GM21515 (cell line): ENCODE results near the gene PRR23B.
"Not testable (repeated sequence)": the region's sequence is repeated elsewhere in the genome, so short reads cannot be mapped to it uniquely, and the experiment has no call there.

Experiments
- ATAC-seq: cut with Tn5 transposase; IDR thresholded peaks from one replicate; pipeline ENCODE4 v1.9.1; 2021; ENCODE audit not compliant: unreplicated experiment

PRR23B gene

GRCh38 chr3:139020868-139021234 is at the start of gene PRR23B:
PRR23B (minus strand) TSS chr3:139020926; CDS start chr3:139020661, 265 bp downstream.
- ATAC-seq = no peak

DNA sequence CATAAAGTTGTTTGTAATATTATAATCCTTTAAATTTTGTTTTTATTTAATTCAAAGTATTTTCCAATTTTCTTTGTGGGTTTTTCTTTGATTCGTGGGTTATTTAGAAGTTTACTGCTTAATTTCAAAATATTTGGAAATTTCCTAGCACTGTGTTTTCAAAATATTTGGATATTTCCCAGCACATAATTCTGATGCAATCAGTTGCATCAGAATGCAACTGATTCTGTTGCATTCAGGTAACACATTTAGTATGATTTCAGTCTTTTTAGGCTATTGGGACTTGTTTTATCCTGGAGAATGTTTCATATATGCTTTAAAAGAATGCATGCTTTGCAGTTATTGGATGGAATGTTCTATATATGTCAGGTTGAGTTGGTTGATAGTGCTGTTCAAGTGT is 42.2 kb upstream of the PRR23B start:
- no peak for ATAC-seq

DNA sequence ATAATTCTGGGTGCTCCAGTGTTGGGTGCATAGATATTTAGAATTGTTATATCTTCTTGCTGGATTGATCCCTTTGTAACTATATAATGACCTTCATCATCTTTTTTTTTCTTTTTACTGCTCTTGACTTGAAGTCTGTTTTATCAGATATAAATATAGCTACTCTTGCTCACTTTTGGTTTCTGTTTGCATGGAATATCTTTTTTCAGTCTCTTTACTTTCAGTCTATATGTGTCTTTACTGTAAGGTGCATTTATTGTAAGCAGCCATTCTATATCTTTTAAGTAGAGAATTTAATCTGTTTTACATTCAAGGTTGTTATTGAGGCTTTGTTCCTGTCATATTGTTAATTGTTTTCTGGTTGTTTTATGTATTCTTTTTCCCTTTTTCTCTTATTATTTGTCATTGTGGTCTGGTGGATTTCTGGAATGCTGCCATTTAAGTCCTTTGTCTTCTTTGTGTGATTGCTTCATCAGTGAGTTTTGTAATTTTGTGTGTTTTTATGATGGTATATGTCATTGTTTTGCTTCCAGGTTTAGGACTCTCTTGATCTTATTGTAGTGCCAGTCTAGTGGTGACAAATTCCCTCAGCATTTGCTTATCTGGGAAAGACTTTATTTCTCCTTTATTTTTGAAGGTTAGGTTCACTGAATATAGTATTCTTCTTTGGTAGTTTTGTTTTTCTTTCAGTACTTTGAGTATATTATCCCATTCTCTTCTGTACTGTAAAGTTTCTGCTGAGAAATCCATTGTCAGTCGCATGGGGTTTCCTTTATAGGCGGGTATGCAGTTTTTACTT is 32.3 kb upstream of the PRR23B start:
- ATAC-seq = no peak

GRCh38 chr3:139044366-139045210 is 23.9 kb upstream of the PRR23B start, which contains the start of gene PRR23C:
PRR23C (minus strand) TSS chr3:139044892; CDS start chr3:139044620, 272 bp downstream.
- no peak for ATAC-seq

GRCh38 chr3:139043554-139044365 is 23.0 kb upstream of the PRR23B start:
- ATAC-seq = no peak

DNA sequence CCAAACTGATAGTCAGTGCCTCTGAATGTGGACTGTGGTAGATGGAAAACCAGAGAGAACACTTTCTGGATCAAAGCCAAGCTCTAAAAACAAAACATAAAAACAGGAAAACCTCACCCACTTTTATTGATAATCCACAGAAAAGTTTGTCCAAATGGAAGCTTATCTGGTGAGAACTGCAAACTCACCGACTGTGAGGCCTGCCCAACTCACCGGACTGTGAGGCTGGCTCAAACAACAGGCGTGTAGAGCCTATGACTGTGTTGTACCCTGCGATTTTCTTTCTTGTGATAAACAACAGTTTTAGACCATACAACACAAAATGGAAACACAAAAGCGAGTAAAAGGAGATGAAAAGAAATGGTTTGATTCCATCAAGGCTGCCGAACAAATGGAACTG is 16.8 kb upstream of the PRR23B start:
- ATAC-seq = no peak

DNA sequence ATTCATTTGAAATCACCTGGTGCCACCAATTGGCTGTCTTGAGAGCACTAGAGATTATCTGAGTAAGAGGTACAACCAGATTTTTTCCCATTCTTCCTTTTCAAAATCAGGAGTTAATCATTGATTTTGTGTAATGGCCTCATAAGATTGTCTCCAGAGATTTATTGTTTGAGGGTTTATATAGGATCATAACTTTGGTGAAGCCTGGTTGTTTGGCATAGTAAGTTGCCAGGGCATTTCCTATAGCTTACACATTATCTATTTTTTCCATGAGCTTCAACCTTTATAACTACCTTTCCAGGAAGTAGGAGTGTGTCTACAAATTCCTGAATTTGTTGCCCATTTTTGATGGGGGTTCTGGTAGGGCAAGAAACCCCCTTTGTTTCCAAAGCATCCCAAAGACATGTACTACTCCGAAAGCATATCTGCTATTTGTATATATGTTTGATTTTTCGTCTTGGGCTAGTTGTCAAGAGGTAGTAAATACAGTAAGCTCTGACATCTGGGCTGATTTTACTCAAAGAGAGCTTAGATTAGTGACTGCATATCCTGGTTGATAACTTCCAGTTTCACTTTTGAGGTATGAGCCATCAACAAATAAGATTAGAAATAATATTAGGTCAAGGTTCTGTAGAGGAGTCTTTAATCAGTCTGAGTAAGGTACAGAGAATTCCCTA is 11.7 kb upstream of the PRR23B start:
- no peak for ATAC-seq

GRCh38 chr3:139030576-139030975 is 9.8 kb upstream of the PRR23B start:
- not testable (repeated sequence) for ATAC-seq

GRCh38 chr3:139024968-139025367 is 4.2 kb upstream of the PRR23B start:
- no peak for ATAC-seq

GRCh38 chr3:139020036-139020867 is 474 bp downstream of the PRR23B start:
- no peak for ATAC-seq

GRCh38 chr3:139016430-139017048 is 4.2 kb downstream of the PRR23B start:
- ATAC-seq = no peak

DNA sequence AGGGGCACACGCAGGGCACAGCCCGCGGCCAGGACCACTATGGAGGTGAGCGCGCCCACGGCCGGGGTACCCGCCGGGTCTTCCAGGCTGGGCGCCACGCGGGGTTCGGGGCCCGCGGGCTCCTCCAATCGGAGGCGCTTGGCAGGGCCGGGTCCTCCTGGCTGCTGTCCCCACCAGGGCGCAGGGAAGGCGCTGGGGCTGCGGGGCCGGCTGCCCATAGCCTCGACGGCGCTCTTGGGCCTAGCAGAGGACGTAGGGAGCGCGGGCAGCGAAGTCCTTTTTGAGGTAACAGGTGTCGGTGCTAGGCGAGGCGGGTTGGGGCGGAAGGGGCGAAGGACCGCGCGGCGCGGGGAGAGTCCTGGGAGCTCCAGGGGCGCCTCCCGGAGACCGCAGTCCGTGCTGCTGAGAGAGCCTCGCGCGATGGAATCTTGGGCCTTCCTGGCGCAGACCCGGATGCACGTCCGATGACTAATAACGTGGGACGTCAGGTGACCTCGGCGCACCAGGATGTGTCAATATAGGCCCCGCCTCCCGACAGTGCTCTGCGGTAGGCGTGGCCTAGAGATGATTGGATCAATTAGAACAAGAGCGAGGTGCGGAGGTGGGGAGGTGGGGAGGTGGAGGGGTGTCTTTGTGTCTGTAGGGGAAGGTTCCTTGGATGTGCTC is 14.5 kb downstream of the PRR23B start, which contains the start of gene PRR23A:
TSS of gene PRR23A (minus strand) at position 218 of the 666 bp plus-strand sequence. CDS start at position 218, 0 bp downstream.
- ATAC-seq = no peak

DNA sequence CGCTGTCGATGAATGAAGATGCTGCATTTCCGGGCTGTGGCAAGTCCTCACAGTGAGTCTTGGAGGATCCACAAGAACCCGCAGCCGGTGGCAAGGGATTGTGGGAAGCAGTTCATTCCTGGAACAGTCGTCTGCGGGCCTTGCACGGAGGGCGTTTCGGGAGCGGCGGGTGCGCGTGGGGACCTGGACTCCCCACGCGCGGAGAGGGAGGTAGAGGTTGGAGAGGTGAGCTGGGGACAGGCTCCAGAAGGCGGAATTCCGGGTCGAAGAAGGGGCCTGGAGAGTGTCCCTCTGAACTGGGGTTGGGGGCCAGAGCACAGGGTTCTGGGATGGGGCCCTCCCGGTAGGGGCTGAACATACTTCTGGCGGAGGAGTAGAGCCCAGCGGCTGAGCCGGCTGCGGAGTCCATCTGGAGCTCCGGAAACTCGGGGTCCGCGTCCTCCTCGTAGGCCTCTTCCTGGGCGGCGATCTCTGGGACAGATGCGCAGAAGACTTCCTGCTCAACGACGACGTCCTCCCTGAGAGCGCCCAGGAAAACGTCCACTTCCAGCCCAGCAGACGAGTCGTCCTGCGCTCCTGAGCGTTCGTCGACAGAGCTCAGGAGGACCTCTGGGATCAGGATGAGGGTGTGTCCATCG is 15.3 kb downstream of the PRR23B start:
- no peak for ATAC-seq

DNA sequence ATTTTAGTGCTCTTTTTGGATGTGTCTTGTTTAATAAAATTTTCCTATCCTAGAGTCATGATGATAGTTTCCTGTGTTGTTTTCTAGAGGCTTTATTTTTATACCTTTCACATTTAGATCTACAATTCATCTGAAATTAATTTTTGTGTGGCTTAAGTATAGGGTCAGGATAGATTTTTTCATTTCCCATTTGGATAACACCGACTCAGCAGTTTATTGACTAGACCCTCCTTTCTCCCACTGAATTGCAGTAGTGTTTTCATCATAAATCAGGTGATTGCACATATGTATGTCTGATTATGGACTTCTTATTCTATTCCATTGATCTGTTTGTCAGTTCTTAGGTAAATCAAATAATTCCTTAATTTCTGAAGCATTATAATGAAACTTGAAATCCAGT is 25.0 kb downstream of the PRR23B start:
- no peak for ATAC-seq

DNA sequence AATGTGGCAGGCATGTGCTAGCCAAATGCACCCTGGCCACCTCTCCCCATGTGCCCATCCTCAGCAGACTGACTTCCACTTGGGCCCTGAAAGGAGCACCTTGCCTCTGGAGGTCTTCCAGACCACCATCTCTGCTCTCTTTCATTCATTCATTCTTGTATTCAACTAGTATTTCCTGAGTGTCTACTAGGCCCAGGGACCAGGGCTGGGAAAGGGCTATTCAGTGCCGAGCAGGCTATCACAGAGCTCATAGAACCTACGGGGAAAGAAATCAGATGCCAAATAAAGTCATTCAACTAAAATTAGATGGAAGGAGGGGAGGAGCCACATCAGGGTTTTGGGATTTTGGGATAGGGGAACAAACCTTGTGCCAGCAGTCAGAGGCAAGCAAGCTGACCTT is 33.5 kb downstream of the PRR23B start:
- ATAC-seq = no peak

DNA sequence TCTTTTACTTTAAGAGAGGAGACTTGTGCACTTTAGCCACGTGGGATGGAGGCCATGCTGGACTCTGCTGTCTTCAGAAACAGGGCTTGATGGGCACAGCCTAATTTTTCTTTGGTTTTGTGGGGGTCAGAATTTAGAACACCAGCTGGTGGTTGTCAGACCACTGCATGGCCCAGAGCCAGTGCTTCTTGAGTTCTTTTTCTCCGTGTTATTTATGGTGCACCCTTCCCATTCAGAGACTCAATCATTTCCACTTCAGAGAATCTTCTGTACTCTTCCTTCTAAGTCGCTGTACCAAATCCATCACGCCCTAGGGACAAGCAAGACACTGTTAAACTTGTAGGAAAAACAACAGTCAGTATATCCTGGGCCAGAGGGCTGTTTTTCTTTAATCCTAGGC is 34.8 kb downstream of the PRR23B start:
- ATAC-seq = no peak

- ATAC-seq = no peak
Observed at GRCh38 chr3:138984816-138985215, 35.9 kb downstream of the PRR23B start.

DNA sequence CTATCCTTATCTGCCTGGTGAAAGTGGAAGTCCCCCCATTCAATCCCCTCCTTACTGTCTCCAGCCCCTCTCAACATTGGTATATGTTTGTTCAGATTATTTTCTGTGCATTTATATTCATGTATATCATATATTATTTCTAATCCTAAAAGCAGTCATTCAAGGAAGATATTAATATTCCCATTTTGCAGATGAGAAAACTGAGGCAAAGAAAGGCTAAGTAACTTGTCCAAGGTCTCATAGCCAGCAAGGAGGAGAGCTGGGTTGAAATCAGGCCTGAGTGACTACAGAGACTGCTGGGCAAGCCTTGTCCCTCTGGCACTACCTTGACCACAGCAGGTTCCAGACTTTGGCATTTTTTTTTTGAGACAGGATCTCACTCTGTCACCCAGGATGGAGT is 44.7 kb downstream of the PRR23B start:
- no peak for ATAC-seq
